Measurements from ENCODE around the gene REEP6.

Gene REEP6

GRCh38 chr19:1452802-1453524, 38.0 kb upstream of the REEP6 start:
- no peak overlapping the region for H3K27ac Mint-ChIP-seq
- no peaks in the 10 kb centered on the region for H3K9me3 Mint-ChIP-seq
- no peak overlapping the region for H3K4me3 Mint-ChIP-seq
- no peaks in the 10 kb centered on the region for H3K36me3 Mint-ChIP-seq (ENCODE audit: low read depth)
- H3K27me3 Mint-ChIP-seq, result peaks cover 60% of the 10 kb centered on the region
- DNase-seq, result no peak
- ATAC-seq, result no peak
- peaks cover 13% of the 10 kb centered on the region for H3K4me1 Mint-ChIP-seq

GRCh38 chr19:1453525-1454364, 37.2 kb upstream of the REEP6 start:
- Mint-ChIP-seq H3K27me3 (peaks cover 59% of the 10 kb centered on the region), H3K4me1 (peaks cover 13% of the 10 kb centered on the region), H3K36me3 (ENCODE audit: low read depth) (no peaks in the 10 kb centered on the region), H3K27ac (no peak overlapping the region), H3K9me3 (no peaks in the 10 kb centered on the region), H3K4me3 (no peak overlapping the region)
- no peak for ATAC-seq
- DNase-seq, result no peak

GRCh38 chr19:1455002-1455335, 36.0 kb upstream of the REEP6 start:
- Mint-ChIP-seq H3K4me3 (no peak overlapping the region), H3K9me3 (no peaks in the 10 kb centered on the region), H3K27me3 (peaks cover 54% of the 10 kb centered on the region), H3K27ac (no peak overlapping the region), H3K4me1 (peaks cover 12% of the 10 kb centered on the region), H3K36me3 (ENCODE audit: low read depth) (no peaks in the 10 kb centered on the region)
- ATAC-seq (no peak), DNase-seq (no peak)

GRCh38 chr19:1455336-1456120, 35.5 kb upstream of the REEP6 start:
- Mint-ChIP-seq H3K27ac (no peak overlapping the region), H3K27me3 (peaks cover 51% of the 10 kb centered on the region)

GRCh38 chr19:1456121-1456900, 34.7 kb upstream of the REEP6 start:
- no peak for DNase-seq
- H3K9me3 Mint-ChIP-seq, result no peaks in the 10 kb centered on the region
- peaks cover 9% of the 10 kb centered on the region for H3K4me1 Mint-ChIP-seq
- H3K36me3 Mint-ChIP-seq (ENCODE audit: low read depth), result no peaks in the 10 kb centered on the region
- H3K4me3 Mint-ChIP-seq, result no peak overlapping the region
- peaks cover 44% of the 10 kb centered on the region for H3K27me3 Mint-ChIP-seq
- H3K27ac Mint-ChIP-seq, result no peak overlapping the region
- no peak for ATAC-seq

More at GRCh38 chr19:1455336-1456120, 35.5 kb upstream of the REEP6 start:
- Mint-ChIP-seq H3K4me3 (no peak overlapping the region), H3K36me3 (ENCODE audit: low read depth) (no peaks in the 10 kb centered on the region), H3K4me1 (peaks cover 12% of the 10 kb centered on the region), H3K9me3 (no peaks in the 10 kb centered on the region)
- DNase-seq (peak; percentile 60), ATAC-seq (peak; percentile 58)

GRCh38 chr19:1457031-1457739, 33.8 kb upstream of the REEP6 start:
- Mint-ChIP-seq H3K27ac (no peak overlapping the region), H3K4me3 (no peak overlapping the region), H3K27me3 (peaks cover 43% of the 10 kb centered on the region), H3K9me3 (no peaks in the 10 kb centered on the region), H3K36me3 (ENCODE audit: low read depth) (no peaks in the 10 kb centered on the region), H3K4me1 (peaks cover 9% of the 10 kb centered on the region)
- ATAC-seq (no peak), DNase-seq (no peak)

- Mint-ChIP-seq H3K27me3 (peaks cover 37% of the 10 kb centered on the region), H3K4me1 (peaks cover 9% of the 10 kb centered on the region), H3K9me3 (no peaks in the 10 kb centered on the region), H3K27ac (no peak overlapping the region), H3K36me3 (ENCODE audit: low read depth) (no peaks in the 10 kb centered on the region), H3K4me3 (no peak overlapping the region)
- DNase-seq, result no peak
- ATAC-seq, result no peak
These were observed 33.1 kb upstream of the REEP6 start for GRCh38 chr19:1457892-1458291.

- Mint-ChIP-seq H3K27me3 (peaks cover 29% of the 10 kb centered on the region), H3K27ac (no peak overlapping the region), H3K9me3 (no peaks in the 10 kb centered on the region), H3K36me3 (ENCODE audit: low read depth) (no peaks in the 10 kb centered on the region), H3K4me3 (no peak overlapping the region), H3K4me1 (peaks cover 7% of the 10 kb centered on the region)
- DNase-seq, result no peak
- no peak for ATAC-seq
These were observed 31.5 kb upstream of the REEP6 start for GRCh38 chr19:1459479-1459878.

- no peaks in the 10 kb centered on the region for H3K9me3 Mint-ChIP-seq
- H3K4me3 Mint-ChIP-seq, result no peak overlapping the region
- H3K36me3 Mint-ChIP-seq (ENCODE audit: low read depth), result no peaks in the 10 kb centered on the region
- ATAC-seq (no peak), DNase-seq (no peak)
- H3K27me3 Mint-ChIP-seq, result peaks cover 25% of the 10 kb centered on the region
- peaks cover 5% of the 10 kb centered on the region for H3K4me1 Mint-ChIP-seq
- no peak overlapping the region for H3K27ac Mint-ChIP-seq
These were observed 30.7 kb upstream of the REEP6 start for GRCh38 chr19:1460033-1460995.

- Mint-ChIP-seq H3K36me3 (ENCODE audit: low read depth) (no peaks in the 10 kb centered on the region), H3K9me3 (no peaks in the 10 kb centered on the region), H3K27me3 (peaks cover 19% of the 10 kb centered on the region), H3K4me3 (no peak overlapping the region), H3K4me1 (no peaks in the 10 kb centered on the region), H3K27ac (no peak overlapping the region)
- DNase-seq (no peak), ATAC-seq (no peak)
These were observed 29.1 kb upstream of the REEP6 start for GRCh38 chr19:1461862-1462261.

GRCh38 chr19:1465191-1466016, 25.6 kb upstream of the REEP6 start:
- no peak overlapping the region for H3K4me3 Mint-ChIP-seq

GRCh38 chr19:1466018-1466460, 24.9 kb upstream of the REEP6 start:
- Mint-ChIP-seq H3K36me3 (ENCODE audit: low read depth) (no peaks in the 10 kb centered on the region), H3K27ac (no peak overlapping the region), H3K27me3 (peaks cover 7% of the 10 kb centered on the region), H3K4me3 (no peak overlapping the region), H3K9me3 (no peaks in the 10 kb centered on the region), H3K4me1 (peaks cover 3% of the 10 kb centered on the region)
- DNase-seq (no peak), ATAC-seq (no peak)

More at GRCh38 chr19:1465191-1466016, 25.6 kb upstream of the REEP6 start:
- H3K36me3 Mint-ChIP-seq (ENCODE audit: low read depth), result no peaks in the 10 kb centered on the region
- H3K27me3 Mint-ChIP-seq, result peaks cover 7% of the 10 kb centered on the region
- DNase-seq, result peak; percentile 49
- ATAC-seq, result no peak
- H3K4me1 Mint-ChIP-seq, result peaks cover 3% of the 10 kb centered on the region
- H3K27ac Mint-ChIP-seq, result no peak overlapping the region
- no peaks in the 10 kb centered on the region for H3K9me3 Mint-ChIP-seq
